Liver (tissue), 9 donors: ENCODE measurements around the gene HDAC3. TPM values are rescaled to one million over a fixed set of nuclear protein-coding genes. Genes with fewer than 3 reads are reported as not detected.

ENCODE experiments used
- DNase-seq: peaks from one replicate; pipeline ENCODE4 v3.0.0-alpha.2; 2017; ENCODE audit warnings: low spot score
- H3K27ac ChIP-seq, 2 donors: one replicate each; pipeline ENCODE4 v1.7.0; 2013; ENCODE audit warnings: inconsistent platforms in 2 of 2, low read length in 2 of 2, control low read depth in 1 of 2, low read depth in 1 of 2, mild to moderate bottlenecking in 1 of 2
- H3K27me3 ChIP-seq, 4 donors: one replicate each; pipeline versions ENCODE4 v1.6.1 to v1.7.0; 2013; ENCODE audit warnings: low read length in 3 of 4, inconsistent platforms in 1 of 4, mild to moderate bottlenecking in 1 of 4, moderate library complexity in 1 of 4; ENCODE audit not compliant: control insufficient read depth in 4 of 4, insufficient read depth in 4 of 4
- H3K36me3 ChIP-seq, 4 donors: one replicate each; pipeline versions ENCODE4 v1.6.1 to v1.7.0; 2013; ENCODE audit warnings: low read length in 3 of 4, mild to moderate bottlenecking in 3 of 4, low read depth in 1 of 4, moderate library complexity in 1 of 4; ENCODE audit not compliant: control insufficient read depth in 4 of 4, insufficient read depth in 3 of 4
- H3K4me1 ChIP-seq, 4 donors: one replicate each; pipeline versions ENCODE4 v1.6.1 to v1.7.0; 2013; ENCODE audit warnings: low read length in 3 of 4, mild to moderate bottlenecking in 3 of 4, moderate library complexity in 1 of 4; ENCODE audit not compliant: control insufficient read depth in 4 of 4, insufficient read depth in 4 of 4
- H3K4me3 ChIP-seq, 3 donors: one replicate each; pipeline versions ENCODE4 v1.6.1 to v1.7.0; 2013; ENCODE audit warnings: low read length in 3 of 3, control low read depth in 1 of 3, low read depth in 1 of 3, mild to moderate bottlenecking in 1 of 3
- H3K9ac ChIP-seq, 2 donors: one replicate each; pipeline ENCODE4 v1.7.0; 2013; ENCODE audit warnings: low read length in 2 of 2, mild to moderate bottlenecking in 2 of 2, moderate library complexity in 2 of 2, control low read depth in 1 of 2, low read depth in 1 of 2
- H3K9me3 ChIP-seq, 4 donors: one replicate each; pipeline versions ENCODE4 v1.6.1 to v1.7.0; 2013; ENCODE audit warnings: low read length in 3 of 4; ENCODE audit not compliant: control insufficient read depth in 4 of 4
- ATF3 ChIP-seq: IDR thresholded peaks from 2 replicates; pipeline ENCODE4 v1.6.1; 2016; ENCODE audit warnings: antibody characterized with exemption
- CTCF ChIP-seq: fragments of 150-350 bp; IDR thresholded peaks from 2 replicates; pipeline ENCODE4 v1.5.1; 2017; ENCODE audit warnings: improper control_type of control experiment, low read depth, low read length; ENCODE audit not compliant: missing input control
- EGR1 ChIP-seq, 2 donors: IDR thresholded peaks; 2 replicates each; pipeline ENCODE4 v1.6.1; 2016 to 2018; ENCODE audit warnings: antibody characterized with exemption in 2 of 2, low read depth in 2 of 2
- FOXA1 ChIP-seq: IDR thresholded peaks from 2 replicates; pipeline ENCODE4 v1.6.1; 2016; ENCODE audit warnings: antibody characterized with exemption
- FOXA2 ChIP-seq: IDR thresholded peaks from 2 replicates; pipeline ENCODE4 v1.6.1; 2016; ENCODE audit warnings: antibody characterized with exemption
- GABPA ChIP-seq, 2 donors: IDR thresholded peaks in 1 of 2; conservative IDR thresholded peaks in 1 of 2; 2 replicates each; pipeline ENCODE4 v1.6.1; 2016; ENCODE audit warnings: antibody characterized with exemption in 2 of 2, mild to moderate bottlenecking in 1 of 2, moderate library complexity in 1 of 2
- HNF4A ChIP-seq, 2 donors: conservative IDR thresholded peaks; 2 replicates each; pipeline ENCODE4 v1.6.1; 2016; ENCODE audit warnings: antibody characterized with exemption in 2 of 2, mild to moderate bottlenecking in 2 of 2
- HNF4G ChIP-seq: IDR thresholded peaks from 2 replicates; pipeline ENCODE4 v1.6.1; 2016; ENCODE audit warnings: antibody characterized with exemption
- JUND ChIP-seq, 2 donors: IDR thresholded peaks; 2 replicates each; pipeline ENCODE4 v1.6.1; 2016; ENCODE audit warnings: antibody characterized with exemption in 2 of 2
- MAX ChIP-seq: IDR thresholded peaks from 2 replicates; pipeline ENCODE4 v1.6.1; 2016; ENCODE audit warnings: antibody characterized with exemption
- NR2F2 ChIP-seq: IDR thresholded peaks from 2 replicates; pipeline ENCODE4 v1.6.1; 2016; ENCODE audit warnings: antibody characterized with exemption
- RAD21 ChIP-seq, 2 donors: IDR thresholded peaks; 2 replicates each; pipeline ENCODE4 v1.6.1; 2016; ENCODE audit warnings: antibody characterized with exemption in 2 of 2, mild to moderate bottlenecking in 2 of 2
- REST ChIP-seq: IDR thresholded peaks from 2 replicates; pipeline ENCODE4 v1.6.1; 2016; ENCODE audit warnings: antibody characterized with exemption, mild to moderate bottlenecking
- SP1 ChIP-seq: IDR thresholded peaks from 2 replicates; pipeline ENCODE4 v1.6.1; 2018; ENCODE audit warnings: antibody characterized with exemption, mild to moderate bottlenecking
- TAF1 ChIP-seq: conservative IDR thresholded peaks from 2 replicates; pipeline ENCODE4 v1.6.1; 2016; ENCODE audit warnings: antibody characterized with exemption, mild to moderate bottlenecking
- YY1 ChIP-seq: IDR thresholded peaks from 2 replicates; pipeline ENCODE4 v1.6.1; 2016; ENCODE audit warnings: antibody characterized with exemption, mild to moderate bottlenecking
- ZBTB33 ChIP-seq: IDR thresholded peaks from 2 replicates; pipeline ENCODE4 v1.6.1; 2016; ENCODE audit warnings: antibody characterized with exemption
- whole genome bisulfite sequencing: extraction: QIAGEN DNeasy Blood & Tissue Kit; methylation state at CpG from one replicate; pipeline ENCODE4 v1.1.7; 2013; 5-methylcytosine and 5-hydroxymethylcytosine counted together
- polyA plus RNA-seq, 2 donors: library from polyadenylated mRNA; stranded (reverse) in 1 of 2; unstranded in 1 of 2; fragments of 200-250 nt in 1 of 2; fragments of >200 nt in 1 of 2; fragmentation: Nextera tagmentation in 1 of 2; extraction: Ambion mirVana in 1 of 2; gene quantifications; one replicate each; pipeline versions ENCODE4 v1.2.1 to v1.2.3, GENCODE V29; 2013 to 2015
- total RNA-seq, 2 donors: library from RNA; depleted of rRNA; stranded (reverse); fragments of >200 nt; gene quantifications; one replicate each; pipeline ENCODE4 v1.2.3, GENCODE V29; 2014
- donor health status: healthy.
- donor health status: healthy.
- donor health status: healthy.
- donor health status: healthy.
- donor health status: healthy.

HDAC3 gene
- total and polyA plus RNA-seq, 4 donors = 20.1 to 45.3 (median 35.1) TPM

- Histone ChIP-seq H3K27ac (no peak overlapping the region), H3K9ac (no peak overlapping the region), H3K9me3 (no peaks in the 10 kb centered on the region), H3K4me3 (no peak overlapping the region), H3K27me3 (no peaks in the 10 kb centered on the region), H3K4me1 (peaks cover 0 to 4% (median 1%) of the 10 kb centered on the region in 4 donors), H3K36me3 (peaks cover 0 to 2% (median 0%) of the 10 kb centered on the region in 4 donors)
- TF ChIP-seq FOXA1 (no peak), NR2F2 (no peak), YY1 (no peak), ZBTB33 (no peak), GABPA (IDR thresholded peaks at IDR 0.05 in 1 of 2, conservative IDR thresholded peaks at IDR 0.05 in 1 of 2) (no peak), REST (no peak), CTCF (no peak), MAX (no peak), TAF1 (no peak), HNF4A (conservative IDR thresholded peaks at IDR 0.05) (no peak), RAD21 (IDR thresholded peaks at IDR 0.05) (no peak), ATF3 (no peak), JUND (IDR thresholded peaks at IDR 0.05) (no peak), FOXA2 (no peak), SP1 (no peak), HNF4G (no peak), EGR1 (IDR thresholded peaks at IDR 0.05; ENCODE audit: low read depth in 2 of 2) (no peak)
- no peak for DNase-seq
- WGBS = 77% methylated on average over 2 of the region's 2 CpGs
Observed at GRCh38 chr5:141654298-141654697, 17.6 kb upstream of the HDAC3 start.

GRCh38 chr5:141651728-141652105, 15.1 kb upstream of the HDAC3 start:
- DNase-seq = no peak
- 71% methylated on average over 9 of the region's 9 CpGs for WGBS
- peak overlapping the region in 2 of 3 donors; percentile 27 to 66 for H3K4me3 ChIP-seq
- H3K9me3 ChIP-seq = no peaks in the 10 kb centered on the region
- H3K36me3 ChIP-seq = no peaks in the 10 kb centered on the region
- H3K27ac ChIP-seq = no peak overlapping the region
- TF ChIP-seq HNF4G = no peak
- TF ChIP-seq EGR1 (IDR thresholded peaks at IDR 0.05; ENCODE audit: low read depth in 2 of 2) = no peak
- no peaks in the 10 kb centered on the region for H3K27me3 ChIP-seq
- peaks cover 0 to 4% (median 1%) of the 10 kb centered on the region in 4 donors for H3K4me1 ChIP-seq
- peak overlapping the region in 1 of 2 donors; percentile 44 for H3K9ac ChIP-seq
